ENCODE measurements around the gene SKIC3. TPM values are rescaled to one million over a fixed set of nuclear protein-coding genes. Genes with fewer than 3 reads are reported as not detected.

The SKIC3 gene
- total and polyA plus RNA-seq, 10 of the 15 experiments (the other 5 are each of a cell fraction or from before 2014, with no cell fraction given), result 23.6 to 73.7 (median 55.6) TPM

- FAIRE-seq (no peak), DNase-seq (ENCODE audit: low read depth, low spot score) (no peak), ATAC-seq (no peak)
- no peak overlapping the region for H3K4me2 ChIP-seq (ENCODE audit: control insufficient read depth, insufficient read depth)
- ChIA-PET POLR2A (no interaction called here), CTCF (interaction anchor here (1.6 kb wide), 2 partner anchors 9 to 44 kb away, joined by 5 to 6 read pairs; no protein-coding TSS in a partner anchor), RAD21 (ENCODE audit: unreplicated experiment) (no interaction called here), SMC1A (ENCODE audit: uncharacterized antibody, unreplicated experiment) (interaction anchor here (1.0 to 1.5 kb wide), 3 partner anchors 21 to 47 kb away, joined by 3 to 5 read pairs (median 3); no protein-coding TSS in a partner anchor)
- no peak overlapping the region for H3K9ac ChIP-seq (ENCODE audit: control insufficient read depth, insufficient read depth, low read length)
- H4K20me1 ChIP-seq (ENCODE audit: control insufficient read depth, insufficient read depth), result no peaks in the 10 kb centered on the region
- H3K4me3 ChIP-seq, result no peak overlapping the region
- H3K27ac ChIP-seq (ENCODE audit: control insufficient read depth, insufficient read depth), result no peak overlapping the region
- H3K27me3 ChIP-seq (replicated peaks in 1 of 2; ENCODE audit: control insufficient read depth in 2 of 2, insufficient read depth in 2 of 2, low read length in 1 of 2), result no peaks in the 10 kb centered on the region
- 87% methylated on average over 1 of the region's 1 CpG for WGBS (ENCODE audit: insufficient coverage, insufficient replicate concordance, low lambda C conversion rate, missing lambda C conversion rate)
- H3K79me2 ChIP-seq (ENCODE audit: control insufficient read depth, insufficient read depth, low read length), result no peaks in the 10 kb centered on the region
- TF ChIP-seq CTCF (IDR thresholded peaks at IDR 0.05 in 2 of 3, conservative IDR thresholded peaks at IDR 0.05 in 1 of 3; ENCODE audit: control insufficient read depth in 2 of 3, extremely low read depth in 1 of 3, insufficient read depth in 1 of 3, low read depth in 3 of 3, low read length in 3 of 3) (0 out of 6 replicates have a peak, but pooled peaks of 1 of the 3 experiments have one; percentile 1), MEF2A (IDR thresholded peaks at IDR 0.05; ENCODE audit: insufficient read depth, low read depth, low read length) (no peak)
- no peak overlapping the region for H2AFZ ChIP-seq (ENCODE audit: control insufficient read depth, low read depth, low read length)
- no peaks in the 10 kb centered on the region for H3K4me1 ChIP-seq (ENCODE audit: control insufficient read depth, insufficient read depth, low read length)
- in situ Hi-C loops (cut with MboI) (no loop called here), intact Hi-C loops (cut with micrococcal nuclease; ENCODE audit: unreplicated experiment) (no loop called here)
- H3K36me3 ChIP-seq (ENCODE audit: control insufficient read depth in 2 of 2, insufficient read depth in 2 of 2, low read length in 1 of 2), result no peaks in the 10 kb centered on the region
- H3K9me3 ChIP-seq (replicated peaks; ENCODE audit: control insufficient read depth, insufficient read depth, low read length), result no peaks in the 10 kb centered on the region
- no TSS peak for BruUV-seq (replicated peaks)
Measured at GRCh38 chr5:95599252-95599651, 44.5 kb upstream of the SKIC3 start.

GRCh38 chr5:95595289-95595931 is 40.6 kb upstream of the SKIC3 start:
- in situ Hi-C loops (cut with MboI), result no loop called here
- no peak for TF ChIP-seq ZSCAN29 (IDR thresholded peaks at IDR 0.05)
- TF ChIP-seq MTA3 (IDR thresholded peaks at IDR 0.05; ENCODE audit: borderline replicate concordance, low read length), result no peak
- TF ChIP-seq FOXK2 (IDR thresholded peaks at IDR 0.05), result no peak
- no peak for TF ChIP-seq REST (IDR thresholded peaks at IDR 0.05; ENCODE audit: low read depth, low read length)
- no peak for TF ChIP-seq MYC (IDR thresholded peaks at IDR 0.05; ENCODE audit: insufficient read depth, insufficient read length, insufficient replicate concordance, low read length, severe bottlenecking)
- no peak for TF ChIP-seq CREM (IDR thresholded peaks at IDR 0.05; ENCODE audit: low read depth)
- no peak for TF ChIP-seq RFX5 (IDR thresholded peaks at IDR 0.05; ENCODE audit: low read depth, low read length)

More at GRCh38 chr5:95595289-95595931, 40.6 kb upstream of the SKIC3 start:
- H3K27me3 ChIP-seq (replicated peaks in 1 of 2; ENCODE audit: control insufficient read depth in 2 of 2, insufficient read depth in 2 of 2, low read length in 1 of 2), result no peaks in the 10 kb centered on the region
- H3K9me3 ChIP-seq (replicated peaks; ENCODE audit: control insufficient read depth, insufficient read depth, low read length), result no peaks in the 10 kb centered on the region
- H3K4me1 ChIP-seq (ENCODE audit: control insufficient read depth, insufficient read depth, low read length), result peaks cover 10% of the 10 kb centered on the region
- H3K9ac ChIP-seq (ENCODE audit: control insufficient read depth, insufficient read depth, low read length), result no peak overlapping the region
- intact Hi-C loops (cut with micrococcal nuclease; ENCODE audit: unreplicated experiment), result no loop called here
- H3K79me2 ChIP-seq (ENCODE audit: control insufficient read depth, insufficient read depth, low read length), result no peaks in the 10 kb centered on the region
- no peak for FAIRE-seq
- no peak overlapping the region for H2AFZ ChIP-seq (ENCODE audit: control insufficient read depth, low read depth, low read length)
- no peak overlapping the region for H3K4me3 ChIP-seq
- ChIA-PET CTCF (interaction anchor here (1.0 kb wide), 1 partner anchor 28 kb away, joined by 4 read pairs; no protein-coding TSS in a partner anchor), RAD21 (ENCODE audit: unreplicated experiment) (no interaction called here), POLR2A (no interaction called here), SMC1A (ENCODE audit: uncharacterized antibody, unreplicated experiment) (no interaction called here)
- no peak overlapping the region for H3K4me2 ChIP-seq (ENCODE audit: control insufficient read depth, insufficient read depth)
- no peak for ATAC-seq
- no peak overlapping the region for H3K27ac ChIP-seq (ENCODE audit: control insufficient read depth, insufficient read depth)
- 99% methylated on average over 3 of the region's 3 CpGs for WGBS (ENCODE audit: insufficient coverage, insufficient replicate concordance, low lambda C conversion rate, missing lambda C conversion rate)
- H4K20me1 ChIP-seq (ENCODE audit: control insufficient read depth, insufficient read depth), result no peaks in the 10 kb centered on the region
- no peaks in the 10 kb centered on the region for H3K36me3 ChIP-seq (ENCODE audit: control insufficient read depth in 2 of 2, insufficient read depth in 2 of 2, low read length in 1 of 2)
- no peak for DNase-seq (ENCODE audit: low read depth, low spot score)
- BruUV-seq (replicated peaks), result no TSS peak
